OCI-LY7 (cell line): ENCODE results near the gene IL25. TPM values are rescaled to one million over a fixed set of nuclear protein-coding genes. Genes with fewer than 3 reads are reported as not detected.

Experiments
- BruUV-seq: library from RNA; stranded (reverse); fragments of 400-500 nt; replicated peaks from 2 replicates; lab custom pipeline; 2021; lab: Mats Ljungman, UMichigan
- CTCF ChIA-PET: fragments of 300-600 bp; sonication (Branson Sonifier 250); formaldehyde crosslinking; loops from one replicate; lab custom pipeline; 2022; ENCODE audit warnings: antibody characterized with exemption; ENCODE audit not compliant: unreplicated experiment; lab: Charles Lee
- POLR2A ChIA-PET: fragments of 300-600 bp; sonication (Branson Sonifier 250); formaldehyde crosslinking; loops from one replicate; lab custom pipeline; 2022; ENCODE audit warnings: antibody characterized with exemption; lab: Charles Lee
- DNase-seq: peaks from one replicate; pipeline ENCODE4 v3.0.0-alpha.2; 2015; ENCODE audit warnings: low spot score
- H2AFZ ChIP-seq: fragments of 200-600 bp; sonication (generic), shearing (Covaris generic); 2 replicates; pipeline ENCODE4 v1.6.1; 2014; ENCODE audit warnings: mild to moderate bottlenecking, antibody characterized with exemption, low read length, moderate library complexity
- H3K27ac ChIP-seq: fragments of 200-600 bp; sonication (generic); 2 replicates; pipeline ENCODE4 v1.5.1; 2014; ENCODE audit warnings: mixed run types, low read depth, mild to moderate bottlenecking, moderate library complexity, low read length, inconsistent platforms; ENCODE audit not compliant: poor library complexity, severe bottlenecking
- H3K36me3 ChIP-seq: fragments of 200-600 bp; sonication (generic); 2 replicates; pipeline ENCODE4 v1.6.1; 2014; ENCODE audit warnings: mild to moderate bottlenecking, antibody characterized with exemption, low read length, moderate library complexity, mixed read lengths; ENCODE audit not compliant: insufficient read depth
- H3K4me1 ChIP-seq: fragments of 200-600 bp; sonication (generic); 2 replicates; pipeline ENCODE4 v1.5.1; 2014; ENCODE audit warnings: mild to moderate bottlenecking, low read length; ENCODE audit not compliant: insufficient read depth, poor library complexity, severe bottlenecking
- H3K4me2 ChIP-seq: fragments of 200-600 bp; sonication (generic); 2 replicates; pipeline ENCODE4 v1.6.1; 2014; ENCODE audit warnings: mild to moderate bottlenecking, low read length
- H3K4me3 ChIP-seq: fragments of 200-600 bp; sonication (generic); 2 replicates; pipeline ENCODE4 v1.5.1; 2014; ENCODE audit warnings: mild to moderate bottlenecking, low read depth, low read length; ENCODE audit not compliant: poor library complexity, severe bottlenecking
- H3K79me2 ChIP-seq: fragments of 200-600 bp; sonication (generic); 2 replicates; pipeline ENCODE4 v1.6.1; 2016; ENCODE audit warnings: low read depth, mild to moderate bottlenecking, low read length, moderate library complexity, mixed read lengths; ENCODE audit not compliant: insufficient read depth
- H3K9me2 ChIP-seq: fragments of 200-600 bp; sonication (generic); 2 replicates; pipeline ENCODE4 v1.6.1; 2016; ENCODE audit warnings: mild to moderate bottlenecking, low read length, mixed read lengths; ENCODE audit not compliant: insufficient read depth
- H3K9me3 ChIP-seq: fragments of 200-600 bp; sonication (generic); 2 replicates; pipeline ENCODE4 v1.6.1; 2014; ENCODE audit warnings: mild to moderate bottlenecking, mixed run types, low read length, mixed read lengths
- H4K20me1 ChIP-seq: fragments of 200-600 bp; sonication (generic); 2 replicates; pipeline ENCODE4 v1.6.1; 2014; ENCODE audit warnings: mild to moderate bottlenecking, antibody characterized with exemption, low read length, moderate library complexity, mixed read lengths; ENCODE audit not compliant: insufficient read depth
- EZH2phosphoT487 ChIP-seq: fragments of 200-600 bp; sonication (generic); IDR thresholded peaks from 2 replicates; pipeline ENCODE4 v1.6.1; 2018; ENCODE audit warnings: low read depth, borderline replicate concordance, mild to moderate bottlenecking, mixed run types, antibody characterized with exemption, low read length, moderate library complexity, mixed read lengths
- intact Hi-C: fragments of 100-400 bp; cut with micrococcal nuclease; formaldehyde crosslinking; loops from one replicate; pipeline ENCODE4 v1.10.0; 2022; ENCODE audit not compliant: unreplicated experiment
- total RNA-seq, 2 experiments: library from RNA; depleted of rRNA in 1 of 2; stranded (reverse); fragments of >200 nt in 1 of 2; shearing (Covaris generic) in 1 of 2; gene quantifications; 2 replicates each; pipeline ENCODE4 v1.2.3, GENCODE V29; 2014 to 2022
- TF ChIP-seq, protein P1 (sequence below): fragments of 200-600 bp; sonication (generic); conservative IDR thresholded peaks from 2 replicates; pipeline ENCODE4 v1.5.1; 2014; ENCODE audit warnings: mild to moderate bottlenecking, antibody characterized with exemption, low read length, moderate library complexity, mixed read lengths

IL25 gene
- total RNA-seq, 2 experiments from 2014 or later: not detected

DNA sequence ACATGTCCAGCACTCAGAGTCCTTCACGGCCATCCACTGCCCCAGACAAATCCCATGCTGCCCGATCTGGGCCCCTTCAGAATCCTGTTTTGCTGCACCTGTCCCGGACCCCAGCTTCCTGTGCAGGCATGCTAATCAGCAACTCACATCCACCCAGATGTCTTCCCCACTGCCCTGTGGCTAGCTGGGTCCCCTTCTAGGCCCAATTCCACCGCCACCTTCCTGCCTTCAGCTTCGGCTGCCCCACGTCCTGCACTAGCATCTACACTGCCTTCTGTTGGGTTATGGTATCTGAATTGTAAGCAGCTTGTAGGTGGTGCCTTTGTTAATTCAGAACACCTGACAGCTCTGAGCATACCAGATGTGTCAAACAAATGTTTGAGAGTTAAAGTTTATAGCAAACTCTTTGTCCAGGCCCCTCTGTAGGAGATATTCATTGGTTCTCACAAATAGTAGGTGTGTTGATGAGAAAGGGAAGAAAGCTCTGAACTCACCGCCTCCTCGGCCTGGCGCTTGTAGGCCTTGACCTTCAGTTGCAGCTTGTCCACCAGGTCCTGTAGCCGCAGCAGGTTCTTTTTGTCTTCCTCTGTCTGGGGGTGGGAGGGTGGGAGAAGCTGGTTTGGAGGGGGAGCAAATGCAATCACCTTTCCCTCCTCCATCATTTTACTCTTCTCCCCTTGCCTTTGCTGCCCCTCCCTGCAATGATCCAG, 10.3 kb downstream of the IL25 start:
- TF ChIP-seq, protein P1, sequence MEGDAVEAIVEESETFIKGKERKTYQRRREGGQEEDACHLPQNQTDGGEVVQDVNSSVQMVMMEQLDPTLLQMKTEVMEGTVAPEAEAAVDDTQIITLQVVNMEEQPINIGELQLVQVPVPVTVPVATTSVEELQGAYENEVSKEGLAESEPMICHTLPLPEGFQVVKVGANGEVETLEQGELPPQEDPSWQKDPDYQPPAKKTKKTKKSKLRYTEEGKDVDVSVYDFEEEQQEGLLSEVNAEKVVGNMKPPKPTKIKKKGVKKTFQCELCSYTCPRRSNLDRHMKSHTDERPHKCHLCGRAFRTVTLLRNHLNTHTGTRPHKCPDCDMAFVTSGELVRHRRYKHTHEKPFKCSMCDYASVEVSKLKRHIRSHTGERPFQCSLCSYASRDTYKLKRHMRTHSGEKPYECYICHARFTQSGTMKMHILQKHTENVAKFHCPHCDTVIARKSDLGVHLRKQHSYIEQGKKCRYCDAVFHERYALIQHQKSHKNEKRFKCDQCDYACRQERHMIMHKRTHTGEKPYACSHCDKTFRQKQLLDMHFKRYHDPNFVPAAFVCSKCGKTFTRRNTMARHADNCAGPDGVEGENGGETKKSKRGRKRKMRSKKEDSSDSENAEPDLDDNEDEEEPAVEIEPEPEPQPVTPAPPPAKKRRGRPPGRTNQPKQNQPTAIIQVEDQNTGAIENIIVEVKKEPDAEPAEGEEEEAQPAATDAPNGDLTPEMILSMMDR: no peak
- no peak for TF ChIP-seq EZH2phosphoT487
- BruUV-seq: no TSS peak
- H3K9me2 ChIP-seq: no peaks in the 10 kb centered on the region
- no peaks in the 10 kb centered on the region for H3K79me2 ChIP-seq
- no peak overlapping the region for H3K27ac ChIP-seq
- H4K20me1 ChIP-seq: no peaks in the 10 kb centered on the region
- H3K4me2 ChIP-seq: no peak overlapping the region
- no peak for DNase-seq
- CTCF ChIA-PET: no interaction called here
- intact Hi-C loops: loop anchor here (5.0 kb wide), 1 partner anchor 261 kb away; no protein-coding TSS in a partner anchor
- H2AFZ ChIP-seq: no peak overlapping the region
- H3K4me3 ChIP-seq: no peak overlapping the region
- POLR2A ChIA-PET: no interaction called here
- H3K4me1 ChIP-seq: no peaks in the 10 kb centered on the region
- H3K36me3 ChIP-seq: no peaks in the 10 kb centered on the region
- no peaks in the 10 kb centered on the region for H3K9me3 ChIP-seq

DNA sequence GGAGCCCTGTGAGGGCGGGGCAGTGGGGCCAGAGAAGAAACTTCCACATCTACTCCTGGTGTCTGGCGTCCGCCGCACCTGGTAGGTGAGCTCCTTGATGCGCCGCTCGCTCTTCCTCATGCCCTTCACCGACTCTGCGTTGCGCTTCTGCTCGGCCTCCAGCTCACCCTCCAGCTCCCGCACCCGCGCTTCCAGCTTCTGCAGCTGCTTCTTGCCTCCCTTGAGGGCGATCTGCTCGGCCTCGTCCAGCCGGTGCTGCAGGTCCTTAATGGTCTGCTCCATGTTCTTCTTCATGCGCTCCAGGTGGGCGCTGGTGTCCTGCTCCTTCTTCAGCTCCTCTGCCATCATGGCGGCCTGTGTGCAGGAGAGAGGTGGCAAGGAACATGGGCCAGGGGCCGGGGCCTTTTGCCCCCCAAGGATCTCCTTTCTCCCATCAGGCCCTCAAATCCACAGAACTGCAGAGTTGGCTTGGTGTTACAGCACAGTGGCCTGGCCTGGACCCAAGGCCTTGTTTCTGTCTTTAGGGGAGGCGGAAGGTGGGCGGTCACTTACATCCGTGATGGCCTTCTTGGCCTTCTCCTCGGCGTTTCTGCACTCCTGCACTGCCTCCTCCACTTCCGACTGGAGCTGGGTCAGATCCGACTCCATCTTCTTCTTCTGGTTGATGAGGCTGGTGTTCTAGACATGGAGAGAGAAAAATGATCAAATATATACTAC, 11.9 kb downstream of the IL25 start:
- POLR2A ChIA-PET: interaction anchor here (0.6 kb wide), 1 partner anchor 82 kb away, joined by 3 read pairs; no protein-coding TSS in a partner anchor
- H3K27ac ChIP-seq: no peak overlapping the region
- H3K4me3 ChIP-seq: no peak overlapping the region

More for the DNA sequence above, 11.9 kb downstream of the IL25 start:
- Histone ChIP-seq H2AFZ (no peak overlapping the region), H3K36me3 (no peaks in the 10 kb centered on the region), H3K9me3 (no peaks in the 10 kb centered on the region), H3K4me1 (no peaks in the 10 kb centered on the region), H3K79me2 (no peaks in the 10 kb centered on the region), H4K20me1 (no peaks in the 10 kb centered on the region), H3K9me2 (no peaks in the 10 kb centered on the region), H3K4me2 (no peak overlapping the region)
- CTCF ChIA-PET: interaction anchor here (0.6 kb wide), 1 partner anchor 221 kb away, joined by 3 read pairs; no protein-coding TSS in a partner anchor
- no TSS peak for BruUV-seq
- intact Hi-C loops: loop anchor here (5.0 kb wide), 1 partner anchor 262 kb away; no protein-coding TSS in a partner anchor
- TF ChIP-seq EZH2phosphoT487: no peak
- TF ChIP-seq, protein P1: no peak
- no peak for DNase-seq
